ENCODE data around the gene PTPRH. TPM values are rescaled to one million over a fixed set of nuclear protein-coding genes. Genes with fewer than 3 reads are reported as not detected.

Gene PTPRH
- total RNA-seq, 2 experiments from 2014 or later, result not detected

DNA sequence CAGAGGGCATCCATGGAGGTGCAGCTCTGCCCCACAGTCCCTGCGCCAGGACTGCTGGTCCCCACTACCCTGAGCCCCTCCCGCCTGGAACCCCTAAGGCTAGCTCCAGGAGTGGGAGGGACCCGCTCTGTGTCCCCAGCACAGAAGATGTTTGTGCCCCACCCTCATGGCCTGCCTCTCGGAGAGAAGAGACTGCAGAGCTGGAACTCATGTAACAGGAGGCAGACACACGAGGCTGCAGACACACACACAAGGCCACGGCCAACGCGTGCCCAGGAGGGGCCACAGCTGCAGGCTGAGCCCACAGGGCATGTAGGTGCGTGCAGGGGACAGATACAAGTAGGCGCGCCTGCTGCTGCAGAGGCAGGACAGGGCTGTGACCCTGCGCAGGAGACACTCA lies 29.7 kb upstream of the PTPRH start:
- Histone ChIP-seq H3K36me3 (ENCODE audit: insufficient read depth, low read length) (peaks cover 98% of the 10 kb centered on the region), H3K4me3 (ENCODE audit: low read depth, low read length, poor library complexity, severe bottlenecking) (no peak overlapping the region), H3K4me1 (ENCODE audit: insufficient read depth, low read length, poor library complexity, severe bottlenecking) (no peaks in the 10 kb centered on the region), H3K4me2 (ENCODE audit: low read length) (no peak overlapping the region), H3K79me2 (ENCODE audit: insufficient read depth, low read depth, low read length) (no peaks in the 10 kb centered on the region), H2AFZ (ENCODE audit: low read length) (no peak overlapping the region), H3K27ac (ENCODE audit: low read depth, low read length, poor library complexity, severe bottlenecking) (no peak overlapping the region), H4K20me1 (ENCODE audit: insufficient read depth, low read length) (peaks cover 7% of the 10 kb centered on the region; the same call in 1 of the 2 replicates), H3K9me3 (ENCODE audit: low read length) (no peaks in the 10 kb centered on the region), H3K9me2 (ENCODE audit: insufficient read depth, low read length) (no peaks in the 10 kb centered on the region)
- POLR2A ChIA-PET, result no interaction called here
- DNase-seq (ENCODE audit: low spot score), result no peak
- no TSS peak for BruUV-seq (replicated peaks)
- CTCF ChIA-PET (ENCODE audit: unreplicated experiment), result no interaction called here
- intact Hi-C loops (cut with micrococcal nuclease; ENCODE audit: unreplicated experiment), result no loop called here
- TF ChIP-seq EZH2phosphoT487 (IDR thresholded peaks at IDR 0.05; ENCODE audit: borderline replicate concordance, low read depth, low read length), result no peak
- no peak for TF ChIP-seq CTCF (conservative IDR thresholded peaks at IDR 0.05; ENCODE audit: low read length)

DNA sequence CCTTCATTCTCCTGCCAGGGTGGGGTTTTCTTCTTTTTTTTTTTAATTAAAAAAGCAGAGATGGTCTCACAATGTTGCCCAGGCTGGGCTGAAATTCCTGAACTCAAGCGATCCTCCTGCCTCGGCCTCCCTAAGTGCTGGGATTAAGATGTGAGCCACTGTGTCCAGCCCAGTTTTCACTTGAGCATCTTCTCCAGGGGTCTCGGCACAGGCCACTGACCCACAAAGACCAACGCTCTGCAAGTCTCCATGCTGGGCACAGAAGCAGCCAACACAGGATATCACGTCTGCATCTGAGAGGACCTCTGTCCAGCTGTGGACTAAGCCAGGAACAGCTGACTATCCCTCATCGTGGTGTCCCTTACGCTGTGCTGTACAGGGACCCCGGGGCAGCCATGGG lies 28.7 kb upstream of the PTPRH start:
- H3K4me2 ChIP-seq (ENCODE audit: low read length), result no peak overlapping the region
- H4K20me1 ChIP-seq (ENCODE audit: insufficient read depth, low read length), result peaks cover 12% of the 10 kb centered on the region
- no peak for DNase-seq (ENCODE audit: low spot score)
- ChIA-PET POLR2A (no interaction called here), CTCF (ENCODE audit: unreplicated experiment) (no interaction called here)
- TF ChIP-seq CTCF (conservative IDR thresholded peaks at IDR 0.05; ENCODE audit: low read length), result no peak
- no peak for TF ChIP-seq EZH2phosphoT487 (IDR thresholded peaks at IDR 0.05; ENCODE audit: borderline replicate concordance, low read depth, low read length)
- peaks cover 6% of the 10 kb centered on the region; the same call in 1 of the 2 replicates for H3K79me2 ChIP-seq (ENCODE audit: insufficient read depth, low read depth, low read length)
- peaks cover 98% of the 10 kb centered on the region for H3K36me3 ChIP-seq (ENCODE audit: insufficient read depth, low read length)
- no peaks in the 10 kb centered on the region for H3K9me3 ChIP-seq (ENCODE audit: low read length)
- H3K27ac ChIP-seq (ENCODE audit: low read depth, low read length, poor library complexity, severe bottlenecking), result no peak overlapping the region
- intact Hi-C loops (cut with micrococcal nuclease; ENCODE audit: unreplicated experiment), result no loop called here
- no peaks in the 10 kb centered on the region for H3K4me1 ChIP-seq (ENCODE audit: insufficient read depth, low read length, poor library complexity, severe bottlenecking)
- H3K9me2 ChIP-seq (ENCODE audit: insufficient read depth, low read length), result no peaks in the 10 kb centered on the region
- H2AFZ ChIP-seq (ENCODE audit: low read length), result no peak overlapping the region
- no peak overlapping the region for H3K4me3 ChIP-seq (ENCODE audit: low read depth, low read length, poor library complexity, severe bottlenecking)
- BruUV-seq (replicated peaks), result no TSS peak

- Histone ChIP-seq H3K4me2 (ENCODE audit: low read length) (no peak overlapping the region), H4K20me1 (ENCODE audit: insufficient read depth, low read length) (peaks cover 12% of the 10 kb centered on the region; the same call in 1 of the 2 replicates), H3K36me3 (ENCODE audit: insufficient read depth, low read length) (peaks cover 97% of the 10 kb centered on the region), H3K9me3 (ENCODE audit: low read length) (no peaks in the 10 kb centered on the region), H3K4me1 (ENCODE audit: insufficient read depth, low read length, poor library complexity, severe bottlenecking) (no peaks in the 10 kb centered on the region), H3K27ac (ENCODE audit: low read depth, low read length, poor library complexity, severe bottlenecking) (no peak overlapping the region), H3K79me2 (ENCODE audit: insufficient read depth, low read depth, low read length) (peaks cover 9% of the 10 kb centered on the region; the same call in 1 of the 2 replicates), H2AFZ (ENCODE audit: low read length) (no peak overlapping the region), H3K9me2 (ENCODE audit: insufficient read depth, low read length) (no peaks in the 10 kb centered on the region), H3K4me3 (ENCODE audit: low read depth, low read length, poor library complexity, severe bottlenecking) (no peak overlapping the region)
- POLR2A ChIA-PET, result no interaction called here
- intact Hi-C loops (cut with micrococcal nuclease; ENCODE audit: unreplicated experiment), result no loop called here
- BruUV-seq (replicated peaks), result no TSS peak
- TF ChIP-seq EZH2phosphoT487 (IDR thresholded peaks at IDR 0.05; ENCODE audit: borderline replicate concordance, low read depth, low read length) (no peak), CTCF (conservative IDR thresholded peaks at IDR 0.05; ENCODE audit: low read length) (no peak)
- no peak for DNase-seq (ENCODE audit: low spot score)
- CTCF ChIA-PET (ENCODE audit: unreplicated experiment), result no interaction called here
These were observed 23.7 kb upstream of the PTPRH start for GRCh38 chr19:55232986-55233385.
